ENCODE data around the gene GRID1.

The GRID1 gene

DNA sequence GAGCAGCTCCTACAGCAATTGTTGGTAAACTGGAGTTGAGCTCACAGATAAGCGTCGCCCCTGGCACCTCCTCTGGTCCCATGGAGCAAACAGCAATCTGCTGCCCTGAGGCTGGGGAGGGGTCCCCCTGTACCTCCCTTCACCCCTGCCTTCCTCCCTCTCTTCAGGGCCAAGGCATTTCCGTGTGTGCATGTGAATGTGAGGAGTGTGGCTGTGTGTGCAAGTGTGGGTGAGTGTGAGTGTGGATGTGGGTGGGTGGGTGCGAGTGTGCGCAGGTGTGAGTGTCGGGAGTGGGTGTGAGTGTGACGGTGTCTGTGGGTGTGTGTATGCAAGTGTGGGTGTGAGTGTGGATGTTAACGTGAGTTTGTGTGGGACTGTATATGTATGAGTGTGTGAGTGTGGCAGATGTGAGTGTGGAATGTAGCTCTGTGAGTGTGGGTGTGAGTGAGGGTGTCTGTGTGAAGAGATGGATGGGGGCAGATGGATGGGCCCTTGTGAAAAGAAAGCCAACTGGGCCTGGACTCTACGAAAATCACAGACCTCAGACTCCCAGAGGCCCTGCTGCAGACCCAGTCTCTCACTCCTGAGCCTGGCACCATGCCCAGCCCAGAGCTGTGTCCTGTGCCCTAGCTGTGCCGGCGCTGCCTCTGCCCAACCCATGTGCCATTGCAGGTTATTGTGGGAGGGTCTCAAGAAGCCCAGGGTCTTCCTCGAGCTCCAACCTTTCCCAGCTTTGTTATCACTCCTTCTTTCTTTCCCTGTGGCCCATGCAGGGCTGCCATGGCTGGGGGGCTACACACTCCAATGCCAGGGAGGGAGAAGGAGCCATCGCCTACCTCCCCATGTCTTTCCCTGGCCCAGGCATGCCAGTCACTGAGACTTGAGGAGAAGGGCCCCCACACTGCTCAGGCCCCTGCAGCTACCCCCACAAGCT is 73.9 kb downstream of the GRID1 start:
- no peaks in the 10 kb centered on the region for H3K27me3 ChIP-seq (ENCODE audit: insufficient read depth, insufficient read length)
- DNase-seq (ENCODE audit: low read depth, low spot score) = no peak
- no peaks in the 10 kb centered on the region for H3K4me1 ChIP-seq (ENCODE audit: insufficient read depth, insufficient read length)
- no peak overlapping the region for H3K4me3 ChIP-seq (ENCODE audit: insufficient read length, low read depth)
- no peak for TF ChIP-seq ZNF274 (IDR thresholded peaks at IDR 0.05; ENCODE audit: low read depth, low read length)
- no peak for TF ChIP-seq SUZ12 (IDR thresholded peaks at IDR 0.05; ENCODE audit: extremely low read depth, insufficient read depth, insufficient read length)
- no peak for TF ChIP-seq YY1 (IDR thresholded peaks at IDR 0.05; ENCODE audit: insufficient read depth, insufficient read length)
- no peaks in the 10 kb centered on the region for H3K36me3 ChIP-seq (ENCODE audit: insufficient read depth, insufficient read length, low read length)
- no peaks in the 10 kb centered on the region for H3K9me3 ChIP-seq (ENCODE audit: insufficient read depth, low read length)
- H3K9ac ChIP-seq (ENCODE audit: insufficient read length, low read depth) = no peak overlapping the region

DNA sequence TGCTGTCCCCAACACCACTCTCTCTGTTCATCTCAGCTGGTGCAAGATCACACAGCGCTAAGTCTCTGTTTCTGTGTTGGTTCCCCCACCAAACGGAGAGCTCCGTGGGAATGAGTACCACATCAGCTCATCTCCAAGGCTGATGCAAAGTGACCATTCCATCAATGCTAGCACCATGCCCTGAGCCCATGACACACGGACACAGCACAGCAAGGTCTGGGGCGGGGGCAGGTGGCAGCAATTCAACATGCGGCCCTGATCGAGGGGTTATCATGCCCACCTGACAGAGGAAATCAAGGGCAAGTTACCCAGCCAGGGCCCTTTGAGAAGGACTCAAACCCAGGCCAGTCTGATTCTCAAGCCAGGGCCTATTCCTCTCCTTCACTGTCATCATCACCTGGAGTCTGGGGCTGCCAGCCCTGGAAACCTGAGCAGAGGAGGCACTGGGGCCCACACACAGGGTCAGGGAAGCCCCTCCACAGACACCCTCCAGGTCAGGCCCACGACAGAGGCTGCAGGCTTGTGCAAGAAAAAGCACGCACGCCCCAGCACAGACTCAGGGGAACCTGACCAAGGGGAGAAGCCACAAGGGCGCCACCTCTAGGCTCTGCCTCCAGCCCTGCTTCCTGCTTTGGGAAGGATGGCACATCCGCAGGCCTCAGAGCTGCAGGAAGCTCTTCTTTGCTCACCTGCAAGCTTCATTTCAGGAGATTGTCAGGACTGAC is 74.8 kb downstream of the GRID1 start:
- H3K4me3 ChIP-seq (ENCODE audit: insufficient read length, low read depth) = no peak overlapping the region
- no peak overlapping the region for H3K9ac ChIP-seq (ENCODE audit: insufficient read length, low read depth)
- H3K36me3 ChIP-seq (ENCODE audit: insufficient read depth, insufficient read length, low read length) = no peaks in the 10 kb centered on the region
- TF ChIP-seq YY1 (IDR thresholded peaks at IDR 0.05; ENCODE audit: insufficient read depth, insufficient read length) = no peak
- no peaks in the 10 kb centered on the region for H3K27me3 ChIP-seq (ENCODE audit: insufficient read depth, insufficient read length)
- H3K9me3 ChIP-seq (ENCODE audit: insufficient read depth, low read length) = no peaks in the 10 kb centered on the region
- no peaks in the 10 kb centered on the region for H3K4me1 ChIP-seq (ENCODE audit: insufficient read depth, insufficient read length)
- no peak for DNase-seq (ENCODE audit: low read depth, low spot score)

DNA sequence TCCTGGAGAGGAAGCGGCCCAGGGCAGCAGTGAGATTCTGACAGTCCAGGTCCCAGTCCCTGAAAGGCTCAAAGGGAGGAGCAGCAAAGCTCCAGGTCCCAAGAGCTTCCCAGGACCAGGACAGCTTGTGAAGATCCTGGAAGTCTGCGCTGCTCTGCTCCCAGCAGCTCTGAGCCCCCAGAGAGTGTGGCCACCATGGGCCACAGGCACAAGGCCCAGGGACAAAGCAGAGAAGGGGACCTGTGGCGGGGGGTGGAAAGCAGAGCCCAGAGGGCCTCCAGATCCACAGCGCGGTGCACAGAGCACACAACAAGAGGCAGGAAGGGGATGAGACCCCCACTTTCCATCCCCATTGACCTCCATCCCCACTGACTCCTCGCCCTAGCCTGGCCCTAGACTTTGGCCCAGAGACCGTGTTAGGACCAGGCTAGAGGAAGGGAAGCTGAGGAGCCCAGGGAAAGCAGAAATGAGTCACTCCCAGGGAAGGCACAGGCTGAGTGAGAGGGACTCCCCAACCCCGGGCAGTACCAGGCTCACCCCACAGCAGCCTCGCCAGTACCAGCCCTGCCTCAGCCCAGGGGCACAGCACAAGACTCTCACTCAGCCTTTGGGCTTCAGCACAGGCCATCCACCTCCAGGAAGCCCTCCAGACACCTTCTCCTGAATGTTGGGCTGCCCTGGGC is 75.5 kb downstream of the GRID1 start:
- Histone ChIP-seq H3K9ac (ENCODE audit: insufficient read length, low read depth) (no peak overlapping the region), H3K36me3 (ENCODE audit: insufficient read depth, insufficient read length, low read length) (no peaks in the 10 kb centered on the region), H3K27me3 (ENCODE audit: insufficient read depth, insufficient read length) (no peaks in the 10 kb centered on the region), H3K4me1 (ENCODE audit: insufficient read depth, insufficient read length) (no peaks in the 10 kb centered on the region), H3K4me3 (ENCODE audit: insufficient read length, low read depth) (no peak overlapping the region), H3K9me3 (ENCODE audit: insufficient read depth, low read length) (no peaks in the 10 kb centered on the region)
- DNase-seq (ENCODE audit: low read depth, low spot score) = no peak
- TF ChIP-seq SUZ12 (IDR thresholded peaks at IDR 0.05; ENCODE audit: extremely low read depth, insufficient read depth, insufficient read length) (no peak), YY1 (IDR thresholded peaks at IDR 0.05; ENCODE audit: insufficient read depth, insufficient read length) (no peak), ZNF274 (IDR thresholded peaks at IDR 0.05; ENCODE audit: low read depth, low read length) (no peak)

DNA sequence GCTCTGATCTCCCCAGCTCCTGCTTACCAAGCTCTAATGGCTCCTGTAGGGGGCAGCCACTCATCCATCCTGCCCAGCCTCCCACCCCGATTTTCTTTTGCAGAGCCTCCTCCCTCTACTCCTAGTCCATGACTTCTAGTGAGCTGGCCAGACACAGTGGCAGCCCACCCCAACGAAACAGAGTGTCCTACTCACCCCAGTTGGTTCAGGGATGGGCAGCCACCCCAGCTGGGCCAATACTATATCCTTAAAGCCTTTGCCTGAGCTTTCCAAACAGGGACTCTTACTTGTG is 77.1 kb downstream of the GRID1 start:
- no peak overlapping the region for H3K9ac ChIP-seq (ENCODE audit: insufficient read length, low read depth)
- no peaks in the 10 kb centered on the region for H3K4me1 ChIP-seq (ENCODE audit: insufficient read depth, insufficient read length)
- H3K4me3 ChIP-seq (ENCODE audit: insufficient read length, low read depth) = no peak overlapping the region
- no peak for TF ChIP-seq ZNF274 (IDR thresholded peaks at IDR 0.05; ENCODE audit: low read depth, low read length)
- no peak for TF ChIP-seq SUZ12 (IDR thresholded peaks at IDR 0.05; ENCODE audit: extremely low read depth, insufficient read depth, insufficient read length)
- TF ChIP-seq YY1 (IDR thresholded peaks at IDR 0.05; ENCODE audit: insufficient read depth, insufficient read length) = no peak
- DNase-seq (ENCODE audit: low read depth, low spot score) = no peak
- H3K27me3 ChIP-seq (ENCODE audit: insufficient read depth, insufficient read length) = no peaks in the 10 kb centered on the region
- no peaks in the 10 kb centered on the region for H3K9me3 ChIP-seq (ENCODE audit: insufficient read depth, low read length)
- H3K36me3 ChIP-seq (ENCODE audit: insufficient read depth, insufficient read length, low read length) = no peaks in the 10 kb centered on the region

DNA sequence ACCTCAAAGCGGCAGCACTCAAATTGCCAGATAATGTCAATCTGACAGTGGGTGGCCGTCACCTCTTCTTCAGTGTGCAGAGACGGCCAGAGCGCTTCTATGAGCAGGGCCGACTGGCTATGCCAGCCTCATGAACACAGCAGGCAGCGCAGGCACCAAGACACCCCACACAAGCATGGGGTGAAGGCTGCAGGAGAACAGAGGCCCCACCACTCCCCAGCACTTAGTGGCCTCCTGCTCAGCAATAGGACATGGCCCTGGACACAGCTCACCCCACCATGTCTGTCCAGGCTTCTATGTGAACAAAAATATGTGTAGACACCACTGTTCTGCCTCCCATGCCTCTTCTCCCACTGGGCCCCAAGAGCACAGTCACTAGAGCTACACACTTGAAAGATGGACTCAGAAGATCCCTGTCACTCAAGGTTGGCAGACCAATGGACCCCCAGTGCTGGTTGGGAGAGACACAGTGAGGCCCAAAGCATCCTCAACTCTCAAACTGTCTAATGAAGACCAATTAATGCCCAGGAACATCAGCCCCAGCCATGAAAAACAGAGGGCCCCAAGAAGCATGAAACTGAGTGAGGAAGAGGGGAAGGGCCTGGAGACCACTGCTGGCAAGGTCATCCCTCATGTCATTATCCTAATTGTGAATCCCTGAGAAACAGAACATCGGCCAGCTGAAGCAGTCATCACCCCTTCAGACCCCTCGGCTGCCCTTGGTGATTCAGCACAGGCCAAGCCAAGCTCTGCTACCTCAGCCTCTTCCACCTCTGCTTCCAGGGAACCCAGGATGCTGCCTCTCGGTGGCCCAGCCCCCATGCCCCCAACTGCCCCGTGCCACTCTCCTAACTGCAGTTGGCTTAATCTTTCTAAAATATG is 77.7 kb downstream of the GRID1 start:
- no peak overlapping the region for H3K9ac ChIP-seq (ENCODE audit: insufficient read length, low read depth)
- TF ChIP-seq YY1 (IDR thresholded peaks at IDR 0.05; ENCODE audit: insufficient read depth, insufficient read length) = no peak
- no peak for TF ChIP-seq ZNF274 (IDR thresholded peaks at IDR 0.05; ENCODE audit: low read depth, low read length)
- TF ChIP-seq SUZ12 (IDR thresholded peaks at IDR 0.05; ENCODE audit: extremely low read depth, insufficient read depth, insufficient read length) = no peak
- H3K36me3 ChIP-seq (ENCODE audit: insufficient read depth, insufficient read length, low read length) = no peaks in the 10 kb centered on the region
- no peaks in the 10 kb centered on the region for H3K9me3 ChIP-seq (ENCODE audit: insufficient read depth, low read length)
- H3K4me1 ChIP-seq (ENCODE audit: insufficient read depth, insufficient read length) = no peaks in the 10 kb centered on the region
- H3K27me3 ChIP-seq (ENCODE audit: insufficient read depth, insufficient read length) = no peaks in the 10 kb centered on the region
- no peak for DNase-seq (ENCODE audit: low read depth, low spot score)
- no peak overlapping the region for H3K4me3 ChIP-seq (ENCODE audit: insufficient read length, low read depth)

DNA sequence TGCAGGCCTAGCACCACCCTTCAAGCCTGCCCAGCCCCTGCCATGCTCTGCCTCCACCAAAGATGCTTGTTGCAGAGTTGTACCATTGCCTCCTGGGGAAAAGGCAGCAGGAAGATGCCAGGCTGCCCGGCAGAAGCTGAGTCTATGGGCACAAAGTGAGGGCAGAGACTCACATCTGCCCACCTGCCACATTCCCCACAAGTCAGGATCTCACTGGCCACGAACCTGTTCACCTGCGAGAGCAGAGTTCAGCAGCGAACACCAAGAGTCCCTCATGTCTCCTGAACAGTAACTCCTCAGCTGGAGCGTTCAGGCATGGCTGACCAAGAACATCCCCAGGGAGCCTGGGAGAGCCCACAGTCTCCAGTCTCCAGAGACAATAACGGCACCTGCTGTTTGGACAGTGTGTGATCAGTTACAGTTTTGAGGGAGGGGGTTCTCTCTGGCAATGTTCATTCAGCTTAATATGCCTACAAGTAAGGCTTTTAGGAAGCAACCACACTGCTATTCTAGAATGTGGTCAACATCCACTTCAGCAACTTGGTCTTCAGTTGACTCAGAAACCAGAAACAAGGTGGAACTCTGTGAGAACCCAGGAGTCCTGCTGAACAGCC is 78.5 kb downstream of the GRID1 start:
- Histone ChIP-seq H3K36me3 (ENCODE audit: insufficient read depth, insufficient read length, low read length) (no peaks in the 10 kb centered on the region), H3K9ac (ENCODE audit: insufficient read length, low read depth) (no peak overlapping the region), H3K4me1 (ENCODE audit: insufficient read depth, insufficient read length) (no peaks in the 10 kb centered on the region), H3K9me3 (ENCODE audit: insufficient read depth, low read length) (no peaks in the 10 kb centered on the region), H3K4me3 (ENCODE audit: insufficient read length, low read depth) (no peak overlapping the region), H3K27me3 (ENCODE audit: insufficient read depth, insufficient read length) (no peaks in the 10 kb centered on the region)
- TF ChIP-seq YY1 (IDR thresholded peaks at IDR 0.05; ENCODE audit: insufficient read depth, insufficient read length) = no peak
- TF ChIP-seq SUZ12 (IDR thresholded peaks at IDR 0.05; ENCODE audit: extremely low read depth, insufficient read depth, insufficient read length) = no peak
- TF ChIP-seq ZNF274 (IDR thresholded peaks at IDR 0.05; ENCODE audit: low read depth, low read length) = no peak
- no peak for DNase-seq (ENCODE audit: low read depth, low spot score)
